ENCODE data around the gene DPYD.

The DPYD gene

DNA sequence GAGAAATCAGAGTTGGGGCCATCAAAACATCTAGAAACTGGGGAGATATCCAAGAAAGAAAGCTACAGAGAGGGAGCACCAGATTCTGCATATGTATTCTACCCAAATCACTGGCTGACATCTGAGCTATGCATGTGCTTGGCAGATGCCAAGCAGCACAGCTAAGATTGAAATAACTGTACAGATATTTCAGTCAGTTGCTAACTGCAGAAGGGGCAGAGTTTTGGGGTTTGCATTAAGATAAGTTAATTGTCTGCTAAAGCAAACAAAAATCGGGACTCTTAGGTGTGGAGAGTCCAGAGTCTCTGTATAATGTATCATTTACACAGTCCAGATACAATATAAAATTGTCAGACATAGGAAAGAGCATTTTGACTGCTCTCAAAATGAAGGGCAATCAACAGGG lies 762.1 kb downstream of the DPYD start:
- in situ Hi-C loops (cut with MboI; ENCODE audit: low pct_unique_long_range_greater_than_20kb, low sequenced_read_pairs), result no loop called here
- no peak for DNase-seq

GRCh38 chr1:97157991-97158390 lies 762.8 kb downstream of the DPYD start:
- DNase-seq, result no peak
- in situ Hi-C loops (cut with MboI; ENCODE audit: low pct_unique_long_range_greater_than_20kb, low sequenced_read_pairs), result no loop called here

- in situ Hi-C loops (cut with MboI; ENCODE audit: low pct_unique_long_range_greater_than_20kb, low sequenced_read_pairs), result no loop called here
- DNase-seq, result no peak
Observed at GRCh38 chr1:97151651-97152050, 769.2 kb downstream of the DPYD start.

DNA sequence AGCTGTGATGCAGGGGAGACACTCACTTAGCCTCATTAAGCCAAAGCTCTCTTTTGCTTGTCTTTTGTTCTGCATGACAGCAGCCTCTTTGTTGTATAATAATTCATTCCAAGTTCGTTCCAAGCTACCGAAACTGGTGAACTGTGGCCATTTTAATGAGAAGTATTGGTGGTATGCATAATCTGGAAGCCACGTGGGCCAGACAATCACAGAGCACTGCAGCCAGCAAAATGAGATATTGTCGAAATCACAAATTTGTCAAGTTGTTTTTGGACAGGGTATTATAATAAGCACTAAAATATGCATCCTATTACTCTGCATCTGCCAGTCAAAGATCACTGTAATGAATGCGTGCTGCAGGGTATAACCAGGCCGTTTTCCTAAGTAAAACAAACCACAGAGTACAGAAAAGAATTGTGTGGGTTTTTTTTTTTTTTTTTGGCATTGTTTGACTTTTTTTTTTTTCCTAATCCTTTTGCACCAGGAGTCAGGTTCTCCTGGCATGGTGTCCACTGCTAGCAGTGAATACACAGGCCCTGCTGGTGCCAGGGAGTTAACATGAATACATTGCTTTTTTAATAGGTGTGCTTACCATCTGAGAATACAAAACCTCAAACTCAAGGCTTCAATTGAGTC lies 775.4 kb downstream of the DPYD start:
- DNase-seq, result no peak
- in situ Hi-C loops (cut with MboI; ENCODE audit: low pct_unique_long_range_greater_than_20kb, low sequenced_read_pairs), result no loop called here

DNA sequence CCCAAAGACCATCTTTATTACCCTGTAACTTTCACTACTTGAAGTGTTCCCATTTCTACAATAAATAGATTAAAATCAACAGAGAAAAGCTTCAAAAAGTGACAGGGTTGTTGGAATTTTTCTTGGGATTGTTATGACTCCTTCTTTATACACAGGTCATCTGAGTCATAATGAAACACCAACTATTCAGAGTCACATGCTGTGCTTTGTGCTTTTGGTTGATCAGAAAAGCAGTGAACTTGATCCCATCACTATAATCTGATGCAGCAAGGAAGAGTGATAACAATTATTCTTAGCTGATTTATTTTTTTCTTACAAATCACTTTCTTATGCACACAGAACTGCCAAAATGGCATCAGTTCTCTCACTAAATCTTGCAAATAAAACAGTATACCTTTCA lies 776.3 kb downstream of the DPYD start:
- in situ Hi-C loops (cut with MboI; ENCODE audit: low pct_unique_long_range_greater_than_20kb, low sequenced_read_pairs), result no loop called here
- DNase-seq, result no peak

DNA sequence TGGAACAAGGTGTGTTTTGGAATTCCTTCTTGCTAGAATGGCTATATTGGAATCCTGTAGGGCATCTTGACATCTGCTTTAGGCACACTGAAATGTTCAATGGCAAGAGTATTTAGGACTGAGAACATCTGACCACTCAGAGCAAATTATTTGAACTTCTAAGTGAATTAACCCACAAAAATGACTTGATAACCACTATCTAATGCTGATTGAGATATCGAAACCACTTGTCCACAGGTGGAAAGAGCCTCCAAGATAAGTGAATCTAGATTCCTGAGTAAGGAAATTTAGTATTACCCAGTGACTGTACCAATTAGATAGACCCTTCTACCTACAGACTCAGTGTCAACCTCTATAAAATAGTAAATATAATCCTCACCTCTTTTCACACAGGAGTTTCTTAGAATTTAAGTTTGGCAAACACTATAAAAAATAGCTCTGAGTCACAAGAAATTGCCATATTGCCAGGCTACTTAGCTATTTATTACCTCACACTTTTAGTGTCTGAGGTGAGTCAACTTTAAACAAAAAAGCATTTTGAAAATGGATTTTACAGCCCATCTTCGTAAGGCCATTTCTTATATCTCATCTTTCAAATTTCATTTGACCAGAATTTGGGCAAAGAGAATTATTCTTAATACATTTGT lies 777.5 kb downstream of the DPYD start:
- in situ Hi-C loops (cut with MboI; ENCODE audit: low pct_unique_long_range_greater_than_20kb, low sequenced_read_pairs), result no loop called here

GRCh38 chr1:97140611-97141010 lies 780.2 kb downstream of the DPYD start:
- DNase-seq, result no peak
- in situ Hi-C loops (cut with MboI; ENCODE audit: low pct_unique_long_range_greater_than_20kb, low sequenced_read_pairs), result no loop called here

More for the DNA sequence above, 777.5 kb downstream of the DPYD start:
- no peak for DNase-seq

GRCh38 chr1:97139512-97139911 lies 781.3 kb downstream of the DPYD start:
- no peak for DNase-seq
- in situ Hi-C loops (cut with MboI; ENCODE audit: low pct_unique_long_range_greater_than_20kb, low sequenced_read_pairs), result no loop called here

DNA sequence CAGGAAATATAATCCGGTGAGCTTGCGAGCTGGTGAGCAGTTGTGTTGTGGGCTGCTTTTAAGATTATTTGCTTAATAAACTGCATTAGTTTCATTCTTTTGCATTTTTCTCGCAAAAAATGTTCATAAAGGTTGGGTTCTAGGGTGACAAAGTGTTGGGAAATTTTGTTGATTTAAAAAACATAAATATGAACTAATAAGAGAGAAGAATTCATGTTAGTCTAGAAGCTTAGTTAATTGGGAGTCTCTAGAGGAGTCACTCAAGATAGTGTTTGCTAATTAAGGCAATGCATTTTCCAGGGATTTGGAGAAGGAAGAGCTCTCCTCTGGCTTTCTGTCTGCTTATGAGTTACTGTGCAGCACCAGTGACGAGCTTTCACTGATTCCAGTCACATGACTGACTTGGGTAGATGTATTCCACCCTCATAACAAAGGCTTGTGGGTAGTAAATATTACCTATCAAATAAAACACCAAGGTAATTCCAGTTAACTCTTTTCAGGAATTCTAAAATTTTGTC lies 782.3 kb downstream of the DPYD start:
- in situ Hi-C loops (cut with MboI; ENCODE audit: low pct_unique_long_range_greater_than_20kb, low sequenced_read_pairs), result no loop called here
- no peak for DNase-seq

DNA sequence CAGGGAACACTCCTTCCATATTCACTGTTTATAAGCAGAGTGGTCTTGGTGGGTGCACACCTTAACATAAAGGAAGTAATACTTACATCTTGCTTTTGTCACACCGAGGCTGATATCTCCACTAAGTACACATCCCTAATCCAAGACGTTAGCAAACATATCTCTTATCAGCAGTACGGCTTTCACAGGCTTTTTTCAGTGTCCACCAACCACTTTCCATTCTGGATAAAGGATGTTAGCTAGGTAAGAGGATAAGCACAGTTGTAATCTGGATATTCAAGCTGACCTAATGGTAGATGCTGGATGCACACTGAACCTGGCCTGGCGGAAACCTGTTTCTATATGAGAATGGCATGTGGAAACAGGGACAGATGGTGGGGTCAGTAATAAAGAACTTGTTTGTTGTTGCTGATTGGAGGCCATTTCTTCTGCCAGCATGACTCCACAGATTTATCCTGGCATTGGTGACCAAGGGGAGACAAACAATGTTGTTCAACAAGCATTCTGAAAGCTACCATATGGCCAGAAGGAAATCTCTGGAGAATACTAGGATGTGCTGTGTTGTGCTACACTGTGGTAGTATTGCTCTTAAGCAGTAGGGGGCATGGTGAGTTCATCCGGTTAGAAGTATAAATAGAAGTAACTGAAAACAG lies 782.8 kb downstream of the DPYD start:
- in situ Hi-C loops (cut with MboI; ENCODE audit: low pct_unique_long_range_greater_than_20kb, low sequenced_read_pairs), result no loop called here
- peak; percentile 66 for DNase-seq

GRCh38 chr1:97136996-97137395 lies 783.8 kb downstream of the DPYD start:
- in situ Hi-C loops (cut with MboI; ENCODE audit: low pct_unique_long_range_greater_than_20kb, low sequenced_read_pairs), result no loop called here
- no peak for DNase-seq

GRCh38 chr1:97135972-97136371 lies 784.9 kb downstream of the DPYD start:
- in situ Hi-C loops (cut with MboI; ENCODE audit: low pct_unique_long_range_greater_than_20kb, low sequenced_read_pairs), result no loop called here
- no peak for DNase-seq

GRCh38 chr1:97128426-97128825 lies 792.4 kb downstream of the DPYD start:
- DNase-seq, result no peak
- in situ Hi-C loops (cut with MboI; ENCODE audit: low pct_unique_long_range_greater_than_20kb, low sequenced_read_pairs), result no loop called here

GRCh38 chr1:97123717-97124431 lies 797.0 kb downstream of the DPYD start:
- in situ Hi-C loops (cut with MboI; ENCODE audit: low pct_unique_long_range_greater_than_20kb, low sequenced_read_pairs), result no loop called here
- DNase-seq, result no peak

DNA sequence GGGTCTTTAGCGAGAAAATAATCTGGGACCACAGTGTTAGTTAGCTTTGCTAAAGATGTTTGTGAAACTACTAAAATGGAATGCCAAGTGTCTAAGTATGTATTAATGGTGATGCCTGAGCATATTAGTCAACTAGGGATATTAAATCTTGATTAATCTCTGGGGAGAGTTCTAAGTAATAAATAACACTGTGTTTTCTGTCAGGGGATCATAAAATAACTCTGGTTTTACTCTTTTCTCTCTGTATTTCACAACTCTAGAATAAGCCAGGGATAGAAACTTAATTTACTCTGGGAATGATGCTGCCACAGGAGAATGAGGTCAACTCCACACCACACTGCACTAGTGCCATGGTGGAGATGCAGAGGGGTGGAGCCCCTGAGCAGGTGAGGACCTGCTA lies 800.0 kb downstream of the DPYD start:
- in situ Hi-C loops (cut with MboI; ENCODE audit: low pct_unique_long_range_greater_than_20kb, low sequenced_read_pairs), result no loop called here
- no peak for DNase-seq

DNA sequence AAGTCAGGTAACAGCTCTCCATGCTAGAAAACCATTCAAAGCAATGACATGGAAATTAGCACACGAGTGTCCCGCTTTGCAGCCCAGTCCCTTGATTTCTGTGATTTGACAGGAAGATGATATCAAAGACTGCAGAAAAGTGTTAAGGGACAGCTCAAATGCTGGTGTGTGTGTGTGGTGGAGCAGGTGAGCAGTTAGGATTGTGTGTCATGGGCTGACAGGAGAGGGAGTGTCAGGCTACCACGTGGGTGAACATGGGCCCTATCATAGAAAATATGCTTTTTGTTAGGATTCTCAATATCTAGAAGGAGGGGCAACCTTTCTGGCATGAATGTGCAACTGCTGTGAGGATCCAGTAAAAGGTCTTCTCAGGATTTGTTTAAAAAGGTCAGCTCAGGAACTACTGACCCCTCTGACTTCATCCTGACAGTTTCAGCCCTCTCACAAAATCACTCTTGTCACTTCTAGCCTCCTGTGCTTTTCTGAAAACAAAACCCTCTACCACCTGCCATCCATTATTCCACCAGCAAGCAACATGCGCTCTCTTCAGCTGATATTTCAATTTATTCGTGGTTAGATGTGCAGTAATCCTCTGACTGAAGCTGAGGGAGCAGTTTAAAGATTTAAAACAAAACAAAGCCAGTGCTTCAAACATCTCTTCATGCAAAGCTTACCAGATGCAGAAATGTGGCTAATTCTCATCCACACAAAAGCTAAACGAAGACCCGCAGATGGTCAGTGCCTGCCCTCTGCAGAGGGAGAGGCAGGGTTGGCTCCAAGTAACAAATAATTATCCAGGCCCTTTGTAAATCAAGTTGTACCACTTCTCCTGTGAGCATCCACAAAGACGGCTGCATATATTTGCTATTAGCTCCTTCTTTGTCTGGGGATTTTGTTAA lies 801.3 kb downstream of the DPYD start:
- no peak for DNase-seq
- in situ Hi-C loops (cut with MboI; ENCODE audit: low pct_unique_long_range_greater_than_20kb, low sequenced_read_pairs), result no loop called here

DNA sequence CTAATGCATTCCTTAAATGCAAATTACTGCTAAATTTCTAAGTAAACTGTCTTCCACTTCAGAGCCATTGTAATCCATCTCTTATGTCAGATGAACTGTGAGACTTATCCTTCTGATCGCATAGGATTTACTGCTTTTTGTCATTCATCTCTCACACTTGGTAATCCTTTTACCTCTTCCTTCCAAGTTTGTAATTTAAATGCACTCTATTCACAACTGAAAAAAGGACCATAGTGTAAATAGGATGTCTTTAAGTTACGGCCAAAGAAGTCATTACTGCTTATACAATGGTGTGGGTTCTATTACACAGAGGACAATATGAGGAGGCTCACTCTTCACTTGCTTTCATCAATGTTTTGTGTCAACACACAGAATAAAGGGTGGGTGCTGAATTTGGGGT lies 806.0 kb downstream of the DPYD start:
- DNase-seq, result no peak
- in situ Hi-C loops (cut with MboI; ENCODE audit: low pct_unique_long_range_greater_than_20kb, low sequenced_read_pairs), result no loop called here

DNA sequence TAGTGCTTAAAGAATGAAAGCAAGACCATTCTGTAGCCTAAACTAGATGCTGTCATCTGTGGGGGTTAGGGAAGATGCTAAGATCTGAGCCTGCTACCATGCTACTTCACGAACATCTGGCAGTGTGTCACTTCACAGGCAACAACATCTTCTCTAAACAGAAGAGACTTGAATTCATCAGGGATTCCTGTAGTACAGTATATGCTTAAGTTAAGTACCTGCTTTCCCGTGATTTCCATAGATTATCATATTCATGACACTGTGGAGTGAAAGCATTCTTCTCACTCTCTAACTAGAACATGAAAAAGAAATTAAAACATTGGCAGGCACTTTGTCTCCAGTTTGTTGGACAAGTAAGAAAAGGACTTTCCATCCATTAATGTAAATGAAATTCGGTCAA lies 808.4 kb downstream of the DPYD start:
- no peak for DNase-seq
- in situ Hi-C loops (cut with MboI; ENCODE audit: low pct_unique_long_range_greater_than_20kb, low sequenced_read_pairs), result no loop called here

DNA sequence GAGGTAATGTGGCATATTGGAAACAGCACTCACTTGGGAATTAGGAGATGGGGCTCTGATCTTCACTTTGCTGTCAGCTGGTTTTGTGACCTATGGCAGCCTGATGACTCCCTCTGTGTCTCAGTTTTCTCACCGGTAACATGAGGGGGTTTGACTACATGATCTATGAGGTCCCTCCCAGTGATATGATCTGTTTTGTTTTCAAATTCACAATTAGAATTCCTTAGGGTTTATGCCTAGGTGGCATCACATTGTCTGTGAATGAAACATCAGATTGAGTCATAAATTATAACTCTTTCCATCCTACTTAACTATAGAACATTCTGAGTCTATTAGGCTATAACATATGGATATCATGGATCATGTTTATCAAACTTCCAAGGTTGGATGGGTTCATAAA lies 812.7 kb downstream of the DPYD start:
- in situ Hi-C loops (cut with MboI; ENCODE audit: low pct_unique_long_range_greater_than_20kb, low sequenced_read_pairs), result no loop called here

More for the DNA sequence above, 812.7 kb downstream of the DPYD start:
- DNase-seq, result no peak
